BLaER1 treated with 17β-estradiol and CSF1 and Interleukin-3, amounts not matched to agents 10 nM and 100 nM (cell line): ENCODE results near the gene RCAN2.

Source experiments
- H3K27ac ChIP-seq, 11 experiments: shearing (Covaris generic); formaldehyde crosslinking; 2 replicates each; pipeline ENCODE4 v1.8.1; 2022
- H3K27me3 ChIP-seq, 11 experiments: shearing (Covaris generic); formaldehyde crosslinking; 2 replicates each; pipeline ENCODE4 v1.8.1; 2022
- H3K36me3 ChIP-seq, 11 experiments: shearing (Covaris generic); formaldehyde crosslinking; 2 replicates each; pipeline ENCODE4 v1.8.1; 2022
- H3K4me1 ChIP-seq, 10 experiments: shearing (Covaris generic); formaldehyde crosslinking; 2 replicates each; pipeline ENCODE4 v1.8.1; 2022
- H3K4me2 ChIP-seq, 11 experiments: shearing (Covaris generic); formaldehyde crosslinking; 2 replicates each; pipeline ENCODE4 v1.8.1; 2022
- H3K4me3 ChIP-seq, 10 experiments: shearing (Covaris generic); formaldehyde crosslinking; 2 replicates each; pipeline ENCODE4 v1.8.1; 2022
- H3K9ac ChIP-seq, 11 experiments: shearing (Covaris generic); formaldehyde crosslinking; 2 replicates each; pipeline ENCODE4 v1.8.1; 2022
- H3K9me3 ChIP-seq, 11 experiments: shearing (Covaris generic); formaldehyde crosslinking; replicated peaks in 1 of 11; 2 replicates each; pipeline ENCODE4 v1.8.1; 2022
- H4K20me1 ChIP-seq, 11 experiments: shearing (Covaris generic); formaldehyde crosslinking; 2 replicates each; pipeline ENCODE4 v1.8.1; 2022
- Cebpa-rat ChIP-seq, 11 experiments: shearing (Covaris generic); IDR thresholded peaks; 2 replicates each; pipeline ENCODE4 v1.8.1; 2022

Gene RCAN2

DNA sequence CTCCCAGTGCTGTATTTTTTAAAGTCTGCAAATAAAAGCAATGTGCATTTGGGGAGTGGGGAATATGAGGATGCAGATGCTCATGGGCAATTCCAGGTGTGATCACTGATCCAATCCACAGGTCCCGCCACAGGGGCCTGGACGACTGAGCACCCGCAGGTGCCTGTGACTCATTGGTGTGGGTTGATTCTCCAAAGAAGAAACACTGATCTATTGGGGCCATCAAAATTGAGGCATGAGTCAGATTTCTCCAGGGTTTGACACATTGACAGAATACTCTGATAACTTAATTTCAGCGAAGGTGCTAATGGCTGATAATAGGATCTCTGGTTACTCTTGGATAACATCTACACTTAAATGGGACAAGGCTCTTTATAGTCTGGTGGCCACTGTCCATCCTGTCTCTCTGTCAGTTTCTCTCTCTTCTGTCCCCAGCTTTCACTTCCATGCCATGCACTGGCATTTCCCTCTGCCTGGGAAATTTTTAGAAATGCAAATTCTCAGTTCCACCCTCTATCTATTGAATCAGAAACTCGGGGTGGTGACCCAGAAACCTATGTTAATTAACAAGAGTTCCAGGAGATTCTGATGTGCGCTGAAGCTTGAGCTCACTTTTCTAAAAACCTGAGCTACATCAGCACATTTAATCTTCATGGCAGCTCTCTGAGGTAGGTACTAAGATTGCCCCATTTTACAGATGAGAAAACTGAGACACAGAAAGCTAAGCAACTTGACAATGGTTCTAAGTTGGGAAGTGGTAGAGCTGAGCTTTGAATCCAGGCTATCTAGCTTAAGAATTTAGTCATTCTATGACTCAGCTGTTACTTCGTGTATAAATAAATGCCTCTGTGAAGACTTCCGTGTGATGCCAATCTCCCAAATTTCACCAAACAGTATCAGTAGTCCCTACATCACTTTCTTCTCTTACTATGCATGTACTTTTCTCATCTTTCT, 10.2 kb upstream of the RCAN2 start:
- H3K9me3 ChIP-seq: no peaks in the 10 kb centered on the region
- TF ChIP-seq Cebpa-rat (IDR thresholded peaks at IDR 0.05): no peak
- no peaks in the 10 kb centered on the region for H3K36me3 ChIP-seq
- H3K27ac ChIP-seq: no peak overlapping the region
- H3K4me1 ChIP-seq: no peaks in the 10 kb centered on the region
- H4K20me1 ChIP-seq: no peaks in the 10 kb centered on the region
- no peak overlapping the region for H3K4me3 ChIP-seq
- H3K27me3 ChIP-seq: no peaks in the 10 kb centered on the region
- no peak overlapping the region for H3K9ac ChIP-seq
- H3K4me2 ChIP-seq: no peak overlapping the region

DNA sequence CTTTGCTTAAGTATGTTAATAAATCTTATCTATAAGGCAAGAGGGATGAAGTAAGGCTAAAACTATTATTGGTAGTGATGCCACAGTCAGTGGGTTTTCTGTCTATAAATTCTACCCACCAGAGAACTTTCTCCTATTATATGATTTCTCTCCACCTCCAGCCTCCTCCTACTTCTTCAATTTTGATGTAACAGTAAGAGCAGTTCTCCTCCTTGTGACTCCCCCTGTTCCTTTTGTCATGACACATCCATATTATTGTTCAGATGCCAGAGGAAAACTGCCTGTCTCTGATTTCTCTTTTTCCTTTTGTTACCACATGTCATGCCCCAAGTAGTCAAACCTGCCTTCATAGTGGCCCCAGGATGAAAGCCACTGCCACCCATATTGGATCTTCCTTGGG, 9.1 kb upstream of the RCAN2 start:
- Histone ChIP-seq H3K4me1 (no peaks in the 10 kb centered on the region), H4K20me1 (no peaks in the 10 kb centered on the region)

DNA sequence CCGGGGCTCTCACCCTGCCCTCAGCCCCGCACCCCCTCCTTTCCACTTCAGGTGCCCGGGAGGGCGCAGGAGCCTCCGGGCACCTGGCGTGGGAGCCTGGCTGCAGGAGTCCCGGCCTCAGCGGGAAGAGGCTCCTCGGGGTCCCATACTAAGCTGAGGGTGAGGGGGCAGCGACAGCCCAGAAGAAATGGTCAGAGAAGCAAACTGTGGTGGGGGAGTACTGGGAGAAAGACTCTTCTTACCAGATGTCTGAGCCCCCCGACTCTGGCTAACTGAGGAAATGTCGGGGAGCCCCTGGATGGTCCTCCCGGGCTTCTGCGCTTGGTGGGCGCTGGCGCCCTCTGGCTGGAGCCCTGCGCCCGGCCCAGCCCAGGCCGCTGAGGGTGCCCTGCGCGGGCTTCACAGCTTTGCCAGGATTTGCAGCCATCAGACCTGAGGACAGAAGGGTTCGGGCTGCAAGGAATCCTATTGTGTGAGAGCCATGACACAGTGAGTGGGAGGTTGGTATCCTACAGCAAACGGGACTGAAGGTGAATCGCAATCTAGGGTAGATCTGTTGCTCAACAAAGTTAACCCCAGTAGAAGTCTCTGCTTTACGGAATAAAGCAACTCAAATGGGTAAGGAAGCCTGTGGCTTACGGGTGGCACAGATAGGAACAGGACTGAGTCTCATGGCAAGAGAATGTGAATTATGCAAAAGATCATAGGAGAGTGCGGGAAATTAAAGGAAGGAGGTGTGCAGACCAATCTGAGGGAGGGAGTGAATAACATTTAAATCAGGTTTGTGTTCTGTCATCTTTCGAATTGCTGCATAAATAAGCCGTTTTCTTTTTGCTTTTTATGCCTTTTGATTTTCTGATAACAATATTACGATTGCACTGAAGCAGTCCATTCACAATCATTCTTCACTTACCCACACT, 639 bp upstream of the RCAN2 start:
- Histone ChIP-seq H3K4me1 (peaks cover 0 to 6% (median 4%) of the 10 kb centered on the region in 10 experiments; a peak in 7 of 20 replicates), H3K27ac (no peak overlapping the region), H3K9ac (peak overlapping the region in 10 of 11 experiments; percentile 67 to 77 (median 72); a peak in 18 of 22 replicates), H3K27me3 (peaks cover 17 to 32% (median 29%) of the 10 kb centered on the region in 11 experiments), H3K4me3 (peak overlapping the region; percentile 70 to 85 (median 79)), H3K4me2 (peak overlapping the region; percentile 87 to 96 (median 94)), H3K9me3 (no peaks in the 10 kb centered on the region), H4K20me1 (no peaks in the 10 kb centered on the region), H3K36me3 (no peaks in the 10 kb centered on the region)
- TF ChIP-seq Cebpa-rat (IDR thresholded peaks at IDR 0.05): no peak

More for the DNA sequence above, 9.1 kb upstream of the RCAN2 start:
- no peak overlapping the region for H3K4me2 ChIP-seq
- H3K36me3 ChIP-seq: no peaks in the 10 kb centered on the region
- TF ChIP-seq Cebpa-rat (IDR thresholded peaks at IDR 0.05): no peak
- H3K4me3 ChIP-seq: no peak overlapping the region
- no peaks in the 10 kb centered on the region for H3K27me3 ChIP-seq
- H3K27ac ChIP-seq: no peak overlapping the region
- no peaks in the 10 kb centered on the region for H3K9me3 ChIP-seq
- H3K9ac ChIP-seq: no peak overlapping the region

DNA sequence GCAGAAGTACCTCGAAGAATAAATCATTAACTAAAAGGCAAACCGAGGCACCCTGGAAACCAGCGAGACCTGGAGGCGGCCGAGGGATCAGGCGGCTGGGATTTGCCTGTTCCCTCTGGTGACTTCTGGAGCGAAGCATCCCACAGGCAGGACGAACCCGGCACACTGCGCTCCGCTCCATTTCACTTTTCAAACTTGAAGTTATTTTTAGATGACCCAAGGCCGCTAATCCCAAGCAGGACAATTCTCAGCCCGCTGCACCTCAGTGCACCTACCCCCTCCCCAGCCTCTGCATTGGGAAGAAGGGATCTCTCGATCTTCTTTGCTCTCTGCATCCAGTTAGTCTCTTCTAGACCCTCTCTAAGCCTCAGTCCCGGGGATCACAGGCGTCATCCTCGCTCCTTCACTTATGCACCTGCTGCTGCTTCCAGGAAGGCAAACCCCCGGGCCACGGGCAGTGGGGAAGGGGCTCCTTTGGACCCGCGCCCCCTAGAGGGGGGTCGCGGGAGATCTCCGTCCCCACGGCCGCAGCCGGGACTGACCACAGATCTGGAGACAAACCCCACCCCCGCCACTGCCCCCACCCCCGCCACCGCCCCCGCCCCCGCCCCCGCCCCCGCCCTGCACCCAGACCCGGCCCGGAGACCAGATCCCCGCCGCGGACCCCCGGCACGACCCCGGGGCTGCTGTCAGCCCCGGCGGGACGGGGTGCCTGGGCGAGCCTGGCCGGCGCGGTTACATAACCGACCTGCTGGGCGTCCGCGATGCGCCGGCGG, 636 bp downstream of the RCAN2 start:
- Histone ChIP-seq H3K27me3 (peaks cover 17 to 32% (median 29%) of the 10 kb centered on the region in 11 experiments), H3K27ac (peak overlapping the region in 4 of 11 experiments; percentile 17 to 46 (median 34); a peak in 3 of 22 replicates), H3K4me2 (peak overlapping the region; percentile 87 to 96 (median 94))

DNA sequence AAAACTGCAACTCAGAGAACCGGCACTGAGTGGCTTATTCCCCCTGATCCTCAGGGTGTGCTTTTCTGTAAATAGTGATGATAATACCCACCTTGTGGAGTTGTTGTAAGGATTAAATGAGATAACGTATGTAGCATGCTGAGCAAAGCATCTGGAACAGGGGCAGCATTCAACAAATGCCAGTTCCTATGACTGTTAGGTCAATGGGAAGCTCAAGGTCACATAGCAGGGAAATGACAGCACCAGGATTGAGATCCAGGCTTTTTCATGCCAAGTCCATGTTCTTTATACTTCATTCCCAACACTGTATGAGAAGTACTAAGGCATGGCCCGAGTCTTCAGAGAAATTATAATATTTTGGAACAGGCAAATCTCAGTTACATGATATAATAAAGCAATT, 5.1 kb downstream of the RCAN2 start:
- no peak for TF ChIP-seq Cebpa-rat (IDR thresholded peaks at IDR 0.05)
- H3K4me3 ChIP-seq: no peak overlapping the region
- no peaks in the 10 kb centered on the region for H3K9me3 ChIP-seq
- H3K36me3 ChIP-seq: no peaks in the 10 kb centered on the region
- no peak overlapping the region for H3K4me2 ChIP-seq
- peaks cover 11 to 18% (median 15%) of the 10 kb centered on the region in 11 experiments for H3K27me3 ChIP-seq
- H3K4me1 ChIP-seq: peaks cover 0 to 6% (median 4%) of the 10 kb centered on the region in 10 experiments; a peak in 7 of 20 replicates
- H3K27ac ChIP-seq: no peak overlapping the region
- no peak overlapping the region for H3K9ac ChIP-seq
- H4K20me1 ChIP-seq: no peaks in the 10 kb centered on the region

More for the DNA sequence above, 636 bp downstream of the RCAN2 start:
- Histone ChIP-seq H4K20me1 (no peaks in the 10 kb centered on the region), H3K9me3 (no peaks in the 10 kb centered on the region), H3K4me3 (peak overlapping the region; percentile 70 to 85 (median 79)), H3K4me1 (peaks cover 0 to 6% (median 4%) of the 10 kb centered on the region in 10 experiments; a peak in 7 of 20 replicates), H3K9ac (peak overlapping the region; percentile 52 to 77 (median 71)), H3K36me3 (no peaks in the 10 kb centered on the region)
- no peak for TF ChIP-seq Cebpa-rat (IDR thresholded peaks at IDR 0.05)

DNA sequence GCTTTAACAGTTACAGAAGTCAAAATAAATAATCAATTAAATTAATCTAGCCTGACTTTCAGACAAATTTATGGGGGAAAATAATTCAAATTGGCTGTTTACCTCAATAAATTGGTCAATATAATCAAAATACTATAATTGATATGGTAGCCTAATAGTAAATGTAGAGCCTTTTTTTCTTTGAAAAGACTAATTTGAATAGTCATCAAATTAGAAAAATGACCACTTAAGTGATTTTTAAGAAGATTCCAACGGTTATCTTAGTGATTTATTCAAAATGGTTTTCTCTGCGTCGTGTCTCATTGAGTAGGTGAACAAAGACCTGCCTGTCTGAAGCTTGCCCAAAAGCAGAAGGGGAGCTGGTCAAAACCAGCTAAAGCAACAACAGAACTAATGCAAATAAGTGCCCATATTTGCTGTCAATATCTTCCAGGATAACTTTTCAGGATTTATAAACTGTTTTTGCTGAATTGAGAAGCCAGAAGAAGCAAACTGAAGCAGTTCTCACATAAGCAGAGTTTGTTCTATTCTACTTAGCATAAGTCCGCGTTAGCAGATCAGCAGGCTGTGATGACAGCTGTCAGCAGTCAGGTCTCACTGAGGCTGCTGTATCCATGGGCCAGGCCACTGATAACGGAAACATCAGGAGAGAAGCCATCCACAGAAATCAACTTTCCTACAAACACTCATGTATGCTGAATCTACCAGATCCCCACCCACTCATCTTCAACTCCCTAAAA, 7.0 kb downstream of the RCAN2 start:
- no peak overlapping the region for H3K4me2 ChIP-seq
- H3K4me1 ChIP-seq: no peaks in the 10 kb centered on the region
- H3K9me3 ChIP-seq: no peaks in the 10 kb centered on the region
- no peak overlapping the region for H3K4me3 ChIP-seq
- no peak overlapping the region for H3K9ac ChIP-seq
- no peak overlapping the region for H3K27ac ChIP-seq
- no peaks in the 10 kb centered on the region for H4K20me1 ChIP-seq
- TF ChIP-seq Cebpa-rat (IDR thresholded peaks at IDR 0.05): no peak
- peaks cover 0 to 2% (median 0%) of the 10 kb centered on the region in 11 experiments; a peak in 2 of 22 replicates for H3K27me3 ChIP-seq
- H3K36me3 ChIP-seq: no peaks in the 10 kb centered on the region

DNA sequence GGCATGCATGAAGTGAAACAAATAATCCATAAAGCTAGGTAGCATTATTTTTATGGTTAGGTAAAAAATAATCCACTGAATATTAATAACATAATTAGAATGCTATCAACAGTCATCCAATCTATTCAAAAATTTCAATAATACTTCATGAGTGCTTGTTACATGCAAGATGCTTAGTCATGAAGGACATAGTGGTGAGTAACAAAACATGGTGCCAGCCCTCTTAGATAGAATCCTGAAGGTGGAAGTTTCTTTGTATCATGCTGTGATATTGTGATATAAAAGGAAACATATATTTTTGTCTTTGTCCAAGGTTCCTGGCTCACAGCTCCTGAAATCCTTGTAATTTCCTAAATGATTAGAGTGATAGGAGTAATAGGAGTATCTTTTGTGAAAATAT, 14.9 kb downstream of the RCAN2 start:
- Histone ChIP-seq H3K9ac (no peak overlapping the region), H3K4me3 (no peak overlapping the region), H3K36me3 (no peaks in the 10 kb centered on the region), H3K27me3 (no peaks in the 10 kb centered on the region), H4K20me1 (no peaks in the 10 kb centered on the region), H3K27ac (no peak overlapping the region), H3K4me2 (no peak overlapping the region), H3K4me1 (no peaks in the 10 kb centered on the region), H3K9me3 (no peaks in the 10 kb centered on the region)
- no peak for TF ChIP-seq Cebpa-rat (IDR thresholded peaks at IDR 0.05)

DNA sequence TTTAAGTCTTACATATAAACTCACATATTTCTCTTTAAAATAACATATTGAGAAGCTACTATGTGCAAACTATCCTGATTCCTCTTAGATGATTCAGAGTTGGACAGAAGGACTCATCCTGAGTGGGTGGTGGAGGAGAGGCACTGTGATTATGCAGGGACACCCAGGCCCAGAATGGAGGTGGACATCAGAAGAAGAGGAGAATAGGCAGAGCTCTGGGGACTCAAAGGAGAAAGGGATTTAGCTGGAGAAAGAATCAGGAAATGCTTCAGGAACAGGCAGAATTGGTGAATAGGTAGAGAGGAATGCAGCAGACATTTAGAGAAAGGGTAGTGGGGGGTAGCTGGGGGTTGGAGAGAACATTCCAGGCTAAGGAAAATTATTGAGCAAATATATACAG, 17.4 kb downstream of the RCAN2 start:
- no peak for TF ChIP-seq Cebpa-rat (IDR thresholded peaks at IDR 0.05)
- Histone ChIP-seq H3K27ac (no peak overlapping the region), H3K9ac (no peak overlapping the region), H3K27me3 (no peaks in the 10 kb centered on the region), H3K4me2 (no peak overlapping the region), H4K20me1 (no peaks in the 10 kb centered on the region), H3K36me3 (no peaks in the 10 kb centered on the region), H3K9me3 (no peaks in the 10 kb centered on the region), H3K4me1 (no peaks in the 10 kb centered on the region), H3K4me3 (no peak overlapping the region)
